K562 (cell line): ENCODE results near the gene CMTM1. TPM values are rescaled to one million over a fixed set of nuclear protein-coding genes. Genes with fewer than 3 reads are reported as not detected.

ENCODE experiments used
- ATAC-seq: fragments of 200-7000 bp; cut with Tn5 transposase; 3 replicates; pipeline ENCODE4 v1.9.1; 2020; ENCODE audit warnings: moderate library complexity
- BruUV-seq: library from RNA; stranded (reverse); fragments of 400-500 nt; replicated peaks from 2 replicates; lab custom pipeline; 2021; lab: Mats Ljungman, UMichigan
- CTCF ChIA-PET: fragments of 300-600 bp; formaldehyde crosslinking; extraction: SDS; loops from one replicate; lab custom pipeline; 2021; ENCODE audit warnings: low intra/inter-chr PET ratio; lab: Yijun Ruan, JAX
- POLR2A ChIA-PET: fragments of 300-600, 350-650 bp; sonication (Branson Sonifier 250); formaldehyde crosslinking; extraction: SDS; loops from one replicate; lab custom pipeline; 2021; ENCODE audit warnings: antibody characterized with exemption, inconsistent platforms; lab: Yijun Ruan, JAX
- DNase-seq, 4 experiments: peaks; one replicate each; pipeline versions ENCODE4 v3.0.0 to v3.0.0-alpha.2; 2011 to 2018; ENCODE audit warnings: low spot score in 3 of 4, mixed read lengths in 3 of 4; ENCODE audit errors: extremely low read depth in 1 of 4
- FAIRE-seq: peaks from 2 replicates; lab custom pipeline; 2011; peaks lifted over from hg19 to GRCh38; lab: Jason Lieb, UNC
- H2AFZ ChIP-seq: 2 replicates; pipeline ENCODE4 v1.6.0; 2011; ENCODE audit warnings: low read depth, low read length, control low read depth, inconsistent platforms
- H3K27ac ChIP-seq: fragments of 200-600 bp; 3 replicates; pipeline ENCODE4 v1.8.0; 2011; ENCODE audit warnings: low read depth, mild to moderate bottlenecking, control low read depth, inconsistent platforms, low read length, moderate library complexity, mixed read lengths; ENCODE audit errors: extremely low read depth
- H3K27me3 ChIP-seq, 2 experiments: fragments of 300-600 bp in 1 of 2; 2 replicates in 1 of 2; 3 replicates in 1 of 2; pipeline versions ENCODE4 v1.6.0 to v1.8.0; 2011; ENCODE audit warnings: inconsistent platforms in 2 of 2, low read length in 2 of 2, mild to moderate bottlenecking in 1 of 2, mixed read lengths in 1 of 2, moderate library complexity in 1 of 2; ENCODE audit not compliant: control insufficient read depth in 2 of 2, insufficient read depth in 2 of 2
- H3K36me3 ChIP-seq: fragments of 300-600 bp; 3 replicates; pipeline ENCODE4 v1.8.0; 2011; ENCODE audit warnings: mild to moderate bottlenecking, low read length, inconsistent platforms; ENCODE audit not compliant: control insufficient read depth, insufficient read depth
- H3K4me1 ChIP-seq, 2 experiments: fragments of 200-600 bp in 1 of 2; replicated peaks in 1 of 2; 2 replicates in 1 of 2; 3 replicates in 1 of 2; pipeline versions ENCODE4 v1.5.1 to v1.8.0; 2011; ENCODE audit warnings: inconsistent platforms in 2 of 2, low read length in 2 of 2, mild to moderate bottlenecking in 1 of 2, mixed read lengths in 1 of 2, moderate library complexity in 1 of 2; ENCODE audit not compliant: control insufficient read depth in 2 of 2, insufficient read depth in 2 of 2
- H3K4me2 ChIP-seq: 2 replicates; pipeline ENCODE4 v1.6.1; 2011; ENCODE audit warnings: low read length, control low read depth, inconsistent platforms, mixed read lengths; ENCODE audit not compliant: insufficient read depth
- H3K4me3 ChIP-seq: fragments of 200-600 bp; sonication (generic), shearing (Covaris generic); 2 replicates; pipeline ENCODE4 v1.5.1; 2016; ENCODE audit warnings: control low read depth, inconsistent platforms
- H3K79me2 ChIP-seq: fragments of 200-600 bp; 3 replicates; pipeline ENCODE4 v1.8.0; 2011; ENCODE audit warnings: low read length, inconsistent platforms; ENCODE audit not compliant: control insufficient read depth, insufficient read depth
- H3K9ac ChIP-seq, 2 experiments: 2 replicates each; pipeline versions ENCODE4 v1.6.0 to v1.6.1; 2011; ENCODE audit warnings: low read depth in 2 of 2, low read length in 2 of 2, control low read depth in 1 of 2, inconsistent platforms in 1 of 2, mild to moderate bottlenecking in 1 of 2, mixed read lengths in 1 of 2; ENCODE audit not compliant: insufficient read depth in 1 of 2
- H3K9me1 ChIP-seq: one replicate; pipeline ENCODE4 v1.6.0; 2011; ENCODE audit warnings: inconsistent platforms, mild to moderate bottlenecking, low read length, moderate library complexity; ENCODE audit not compliant: control insufficient read depth, insufficient read depth
- H3K9me3 ChIP-seq: replicated peaks from 2 replicates; pipeline ENCODE4 v1.5.1; 2011; ENCODE audit warnings: low read depth, low read length, inconsistent platforms; ENCODE audit not compliant: control insufficient read depth, insufficient read depth
- H4K20me1 ChIP-seq: replicated peaks from 2 replicates; pipeline ENCODE4 v1.6.1; 2011; ENCODE audit warnings: low read length, inconsistent platforms, mixed read lengths; ENCODE audit not compliant: control insufficient read depth, insufficient read depth
- PREB ChIP-seq: sonication (generic); formaldehyde crosslinking; IDR thresholded peaks from 2 replicates; pipeline ENCODE4 v1.8.1; 2023; ENCODE audit warnings: mild to moderate bottlenecking, missing genetic modification reagents
- TCF7 ChIP-seq: sonication (generic); IDR thresholded peaks from 2 replicates; pipeline ENCODE4 v1.6.1; 2016; ENCODE audit warnings: antibody characterized with exemption, borderline replicate concordance
- ZBTB7A ChIP-seq: IDR thresholded peaks from 2 replicates; pipeline ENCODE4 v1.6.1; 2011; ENCODE audit warnings: low read depth, mild to moderate bottlenecking, low read length, moderate library complexity, borderline replicate concordance; ENCODE audit not compliant: control insufficient read depth
- ZNF232 ChIP-seq: sonication (generic); formaldehyde crosslinking; IDR thresholded peaks from 2 replicates; pipeline ENCODE4 v1.8.0; 2022; ENCODE audit warnings: mild to moderate bottlenecking, missing genetic modification reagents
- ZNF668 ChIP-seq: fragments of 250-450 bp; sonication (Bioruptor Pico); IDR thresholded peaks from 2 replicates; pipeline ENCODE4 v1.8.0; 2022; ENCODE audit warnings: mild to moderate bottlenecking, inconsistent platforms
- WGBS: fragments of 100-300 bp; shearing (Covaris generic); methylation state at CpG from one replicate; pipeline ENCODE4 v1.1.6; 2016; ENCODE audit warnings: low coverage, mixed read lengths; ENCODE audit not compliant: insufficient coverage; ENCODE audit errors: missing lambda C conversion rate; 5-methylcytosine and 5-hydroxymethylcytosine counted together
- in situ Hi-C: fragments of 300-500 bp; cut with MboI; formaldehyde crosslinking; loops from 4 replicates; pipeline ENCODE4 v1.15.0; 2018; ENCODE audit warnings: inconsistent platforms, mixed read lengths
- intact Hi-C: fragments of 100-400 bp; cut with micrococcal nuclease; formaldehyde crosslinking; loops from 2 replicates; pipeline ENCODE4 v1.14.2; 2022
- polyA plus RNA-seq, 8 experiments: library from polyadenylated mRNA; depleted of rRNA in 4 of 8; stranded (reverse) in 5 of 8; unstranded in 3 of 8; fragments of >200 nt; fragmentation: Nextera tagmentation in 2 of 8; fragmentation: Illumina TruSeq in 1 of 8; extraction: Ambion mirVana in 2 of 8; extraction: Trizol in 1 of 8; gene quantifications; 2 replicates each; pipeline versions ENCODE4 v1.2.1 to v1.2.3, GENCODE V29; 2011 to 2014; ENCODE audit warnings: inconsistent platforms in 1 of 8, missing spikeins in 1 of 8
- total RNA-seq, 7 experiments: library from RNA; depleted of rRNA in 6 of 7; stranded (reverse); fragments of >200 nt in 6 of 7; fragmentation: Illumina TruSeq in 2 of 7; extraction: Trizol in 2 of 7; gene quantifications; 2 replicates each; pipeline versions ENCODE4 v1.2.1 to v1.2.3, GENCODE V29; 2011 to 2021; ENCODE audit warnings: low replicate concordance in 1 of 7

Gene CMTM1
- total and polyA plus RNA-seq, 9 of the 15 experiments (the other 6 are each of a cell fraction or from before 2014, with no cell fraction given) = 0.25 to 2.6 (median 1.1) TPM; not detected in 2

DNA sequence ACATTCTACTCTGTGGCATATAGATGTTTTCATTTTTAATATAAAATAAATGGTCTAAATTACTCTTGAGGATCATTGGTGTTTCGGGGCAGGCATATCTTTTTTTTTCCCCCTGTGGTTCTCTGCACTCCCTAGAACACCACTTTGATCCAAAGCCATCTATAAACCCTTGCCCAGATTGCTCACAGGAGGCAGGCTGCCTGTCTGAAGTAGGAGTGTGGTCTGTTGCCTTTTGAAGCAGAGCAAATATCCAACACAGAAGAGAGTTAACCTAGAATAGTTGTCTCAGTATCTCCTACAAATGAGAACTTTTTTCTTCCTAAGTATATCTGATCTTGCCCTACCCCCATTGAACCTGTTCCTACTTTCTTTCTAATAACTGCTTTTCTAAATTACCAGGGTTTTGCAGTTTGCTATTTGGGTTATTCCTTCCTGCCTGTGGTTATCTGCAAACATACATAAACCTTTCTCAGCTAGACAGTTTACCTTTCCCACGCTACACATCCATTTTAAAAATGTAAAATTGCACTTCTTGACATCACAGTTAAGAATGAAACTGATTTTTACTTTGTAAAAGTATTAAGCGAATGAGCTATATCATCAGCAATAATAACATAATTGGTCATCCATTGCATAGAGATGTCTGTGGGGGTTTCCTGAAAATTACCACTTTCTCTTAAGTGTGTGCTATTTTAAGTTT, 4.7 kb upstream of the CMTM1 start:
- BruUV-seq = no TSS peak
- Histone ChIP-seq H3K27me3 (no peaks in the 10 kb centered on the region), H3K4me1 (peaks cover 3 to 8% of the 10 kb centered on the region in 2 experiments; a peak in 3 of 5 replicates), H3K79me2 (no peaks in the 10 kb centered on the region), H3K4me2 (no peak overlapping the region), H3K4me3 (no peak overlapping the region), H3K9ac (no peak overlapping the region)
- WGBS = 83% methylated on average over 3 of the region's 3 CpGs
- ATAC-seq = no peak
- DNase-seq = no peak
- CTCF ChIA-PET = interaction anchor here (0.7 kb wide), 1 partner anchor 28 kb away, joined by 3 read pairs; no protein-coding TSS in a partner anchor
- in situ Hi-C loops = no loop called here
- TF ChIP-seq PREB (CRISPR knock-in tag) (no peak), ZNF668 (CRISPR knock-in tag) (no peak), ZBTB7A (no peak), TCF7 (no peak), ZNF232 (CRISPR knock-in tag) (no peak)
- TF ChIP-seq, all 486 proteins: peak for 0
- Histone ChIP-seq H4K20me1 (no peaks in the 10 kb centered on the region), H3K9me1 (no peaks in the 10 kb centered on the region), H2AFZ (no peak overlapping the region), H3K36me3 (peaks cover 81% of the 10 kb centered on the region), H3K9me3 (no peaks in the 10 kb centered on the region), H3K27ac (no peak overlapping the region)
- POLR2A ChIA-PET = no interaction called here
- intact Hi-C loops = no loop called here
- no peak for FAIRE-seq
